HG03108 (cell line): ENCODE results near the gene FLRT1.

Experiments used
- ATAC-seq: cut with Tn5 transposase; IDR thresholded peaks from one replicate; pipeline ENCODE4 v1.9.1; 2021; ENCODE audit warnings: moderate library complexity; ENCODE audit not compliant: unreplicated experiment

The FLRT1 gene

GRCh38 chr11:64022125-64022784, 13.5 kb upstream of the FLRT1 start:
- ATAC-seq: no peak

GRCh38 chr11:64023712-64024710, 11.7 kb upstream of the FLRT1 start:
- no peak for ATAC-seq

- no peak for ATAC-seq
Observed at GRCh38 chr11:64025205-64025604, 10.5 kb upstream of the FLRT1 start.

- ATAC-seq: no peak
Observed at GRCh38 chr11:64026575-64027205, 9.0 kb upstream of the FLRT1 start.

GRCh38 chr11:64027651-64028397, 7.9 kb upstream of the FLRT1 start:
- no peak for ATAC-seq

GRCh38 chr11:64028398-64029115, 7.2 kb upstream of the FLRT1 start:
- ATAC-seq: no peak

- ATAC-seq: no peak
Observed at GRCh38 chr11:64029773-64030172, 6.0 kb upstream of the FLRT1 start.

- ATAC-seq: no peak
Observed at GRCh38 chr11:64031001-64031400, 4.7 kb upstream of the FLRT1 start.

GRCh38 chr11:64032050-64032449, 3.7 kb upstream of the FLRT1 start:
- no peak for ATAC-seq

- ATAC-seq: no peak
Observed at GRCh38 chr11:64034411-64034811, 1.3 kb upstream of the FLRT1 start.

GRCh38 chr11:64035081-64035524, 628 bp upstream of the FLRT1 start:
- no peak for ATAC-seq

GRCh38 chr11:64036087-64037026, 626 bp downstream of the FLRT1 start:
- ATAC-seq: no peak

- ATAC-seq: no peak
Observed at GRCh38 chr11:64037027-64037634, 1.4 kb downstream of the FLRT1 start.

GRCh38 chr11:64038500-64038899, 2.8 kb downstream of the FLRT1 start:
- no peak for ATAC-seq

GRCh38 chr11:64039012-64039665, 3.4 kb downstream of the FLRT1 start:
- no peak for ATAC-seq

- no peak for ATAC-seq
Observed at GRCh38 chr11:64040684-64041322, 5.1 kb downstream of the FLRT1 start.

GRCh38 chr11:64041846-64042245, 6.1 kb downstream of the FLRT1 start:
- no peak for ATAC-seq

GRCh38 chr11:64042301-64042700, 6.6 kb downstream of the FLRT1 start:
- ATAC-seq: no peak
